ENCODE data around the gene TRIM6. TPM values are rescaled to one million over a fixed set of nuclear protein-coding genes. Genes with fewer than 3 reads are reported as not detected.

TRIM6 gene
- total and polyA plus RNA-seq, 2 donors (not counting 3 experiments of a cell fraction or from before 2014, with no cell fraction given), result 3.9 to 5.6 TPM

- ChIA-PET CTCF (no interaction called here), POLR2A (no interaction called here)
- H3K4me1 ChIP-seq (ENCODE audit: control insufficient read depth, extremely low read depth, insufficient read depth, low read length), result no peaks in the 10 kb centered on the region
- DNase-seq (ENCODE audit: low read depth, low spot score) (no peak), FAIRE-seq (no peak)
- no peak for TF ChIP-seq CTCF (IDR thresholded peaks at IDR 0.05; ENCODE audit: extremely low read depth in 1 of 2, insufficient read depth in 1 of 2, low read depth in 1 of 2, low read length in 2 of 2)
- TF ChIP-seq POLR2AphosphoS5 (IDR thresholded peaks at IDR 0.05; ENCODE audit: insufficient read depth, low read depth, low read length), result no peak
- TF ChIP-seq JUN (IDR thresholded peaks at IDR 0.05; ENCODE audit: borderline replicate concordance, insufficient read depth, insufficient read length, low read depth), result no peak
- TF ChIP-seq GATA2 (IDR thresholded peaks at IDR 0.05; ENCODE audit: insufficient read depth, insufficient read length, low read depth, low read length), result no peak
- no peak for TF ChIP-seq FOS (IDR thresholded peaks at IDR 0.05; ENCODE audit: borderline replicate concordance, insufficient read depth, low read length)
- no peak for TF ChIP-seq MAX (IDR thresholded peaks at IDR 0.05; ENCODE audit: insufficient read depth, insufficient read length)
- no peak for TF ChIP-seq POLR2A (IDR thresholded peaks at IDR 0.05; ENCODE audit: low read depth, low read length)
- H3K9me3 ChIP-seq (replicated peaks; ENCODE audit: control insufficient read depth, insufficient read depth, low read length), result no peaks in the 10 kb centered on the region
- H3K27ac ChIP-seq (ENCODE audit: insufficient read depth, low read depth, low read length), result no peak overlapping the region
- no peaks in the 10 kb centered on the region for H3K36me3 ChIP-seq (ENCODE audit: control insufficient read depth in 2 of 2, extremely low read depth in 1 of 2, insufficient read depth in 2 of 2, low read length in 2 of 2)
- H3K79me2 ChIP-seq (ENCODE audit: control insufficient read depth, insufficient read depth, low read length), result no peaks in the 10 kb centered on the region
- BruUV-seq (replicated peaks), result no TSS peak
- dilution Hi-C loops (cut with MboI; ENCODE audit: extremely low pct_ligation_motif_present, low sequenced_read_pairs) (no loop called here), intact Hi-C loops (cut with micrococcal nuclease) (no loop called here)
- H2AFZ ChIP-seq (ENCODE audit: low read depth, low read length), result no peak overlapping the region
- H3K4me2 ChIP-seq (ENCODE audit: insufficient read depth, low read length), result no peak overlapping the region
- H3K9me1 ChIP-seq (replicated peaks; ENCODE audit: control insufficient read depth, extremely low read depth, insufficient read depth, low read length), result no peaks in the 10 kb centered on the region
- no peaks in the 10 kb centered on the region for H4K20me1 ChIP-seq (replicated peaks; ENCODE audit: control insufficient read depth, extremely low read depth, insufficient read depth, low read length)
- no peaks in the 10 kb centered on the region for H3K27me3 ChIP-seq (ENCODE audit: control insufficient read depth in 2 of 2, insufficient read depth in 2 of 2, low read length in 2 of 2)
- no peak overlapping the region for H3K4me3 ChIP-seq (replicated peaks in 1 of 3; ENCODE audit: insufficient read depth in 1 of 3, low read depth in 1 of 3, low read length in 3 of 3)
- H3K9ac ChIP-seq (replicated peaks; ENCODE audit: extremely low read depth, insufficient read depth, low read length), result no peak overlapping the region
These were observed 32.0 kb upstream of the TRIM6 start for GRCh38 chr11:5564259-5565019.

All from endothelial cell of umbilical vein (primary cell).